ENCODE data around the gene OTOGL.

Gene OTOGL

GRCh38 chr12:80277732-80278131, 178.4 kb downstream of the OTOGL start:
- no peak for TF ChIP-seq CTCF (IDR thresholded peaks at IDR 0.05)
- H3K9me3 ChIP-seq, result no peaks in the 10 kb centered on the region
- no peak overlapping the region for H3K27ac ChIP-seq
- H3K4me1 ChIP-seq (ENCODE audit: control insufficient read depth in 1 of 2, insufficient read depth in 1 of 2, low read depth in 1 of 2, low read length in 1 of 2), result no peaks in the 10 kb centered on the region
- no peaks in the 10 kb centered on the region for H3K27me3 ChIP-seq
- no peaks in the 10 kb centered on the region for H3K36me3 ChIP-seq
- H3K4me3 ChIP-seq (ENCODE audit: low read depth in 1 of 2, low read length in 1 of 2), result no peak overlapping the region

- no peaks in the 10 kb centered on the region for H3K9me3 ChIP-seq
- H3K36me3 ChIP-seq, result no peaks in the 10 kb centered on the region
- no peaks in the 10 kb centered on the region for H3K27me3 ChIP-seq
- H3K4me1 ChIP-seq (ENCODE audit: control insufficient read depth in 1 of 2, insufficient read depth in 1 of 2, low read depth in 1 of 2, low read length in 1 of 2), result no peaks in the 10 kb centered on the region
- no peak overlapping the region for H3K4me3 ChIP-seq (ENCODE audit: low read depth in 1 of 2, low read length in 1 of 2)
- H3K27ac ChIP-seq, result no peak overlapping the region
- no peak for TF ChIP-seq CTCF (IDR thresholded peaks at IDR 0.05)
Measured at GRCh38 chr12:80282226-80282625, 182.9 kb downstream of the OTOGL start.

GRCh38 chr12:80282761-80283160, 183.4 kb downstream of the OTOGL start:
- no peak overlapping the region for H3K27ac ChIP-seq

GRCh38 chr12:80291108-80291754, 191.9 kb downstream of the OTOGL start:
- Histone ChIP-seq H3K9me3 (no peaks in the 10 kb centered on the region), H3K4me1 (ENCODE audit: control insufficient read depth in 1 of 2, insufficient read depth in 1 of 2, low read depth in 1 of 2, low read length in 1 of 2) (no peaks in the 10 kb centered on the region), H3K4me3 (ENCODE audit: low read depth in 1 of 2, low read length in 1 of 2) (no peak overlapping the region), H3K36me3 (no peaks in the 10 kb centered on the region), H3K27ac (no peak overlapping the region), H3K27me3 (no peaks in the 10 kb centered on the region)
- no peak for TF ChIP-seq CTCF (IDR thresholded peaks at IDR 0.05)

More at GRCh38 chr12:80282761-80283160, 183.4 kb downstream of the OTOGL start:
- no peak overlapping the region for H3K4me3 ChIP-seq (ENCODE audit: low read depth in 1 of 2, low read length in 1 of 2)
- no peaks in the 10 kb centered on the region for H3K27me3 ChIP-seq
- no peak for TF ChIP-seq CTCF (IDR thresholded peaks at IDR 0.05)
- H3K36me3 ChIP-seq, result no peaks in the 10 kb centered on the region
- H3K9me3 ChIP-seq, result no peaks in the 10 kb centered on the region
- H3K4me1 ChIP-seq (ENCODE audit: control insufficient read depth in 1 of 2, insufficient read depth in 1 of 2, low read depth in 1 of 2, low read length in 1 of 2), result no peaks in the 10 kb centered on the region

- H3K27me3 ChIP-seq, result no peaks in the 10 kb centered on the region
- no peaks in the 10 kb centered on the region for H3K4me1 ChIP-seq (ENCODE audit: control insufficient read depth in 1 of 2, insufficient read depth in 1 of 2, low read depth in 1 of 2, low read length in 1 of 2)
Measured at GRCh38 chr12:80293347-80293746, 194.0 kb downstream of the OTOGL start.

More at GRCh38 chr12:80293347-80293746, 194.0 kb downstream of the OTOGL start:
- H3K27ac ChIP-seq, result no peak overlapping the region
- no peaks in the 10 kb centered on the region for H3K9me3 ChIP-seq
- no peaks in the 10 kb centered on the region for H3K36me3 ChIP-seq
- no peak overlapping the region for H3K4me3 ChIP-seq (ENCODE audit: low read depth in 1 of 2, low read length in 1 of 2)
- no peak for TF ChIP-seq CTCF (IDR thresholded peaks at IDR 0.05)
